ENCODE measurements around the gene TEX36. TPM values are rescaled to one million over a fixed set of nuclear protein-coding genes. Genes with fewer than 3 reads are reported as not detected.
A peak's percentile ranks its signal among the peaks of the same experiment; 100 is the strongest.
"Not testable (repeated sequence)": the region's sequence is repeated elsewhere in the genome, so short reads cannot be mapped to it uniquely, and the experiment has no call there.

TEX36 gene
- total and polyA plus RNA-seq, 2 of the 13 experiments (the other 11 are each of a cell fraction or from before 2014, with no cell fraction given): not detected

DNA sequence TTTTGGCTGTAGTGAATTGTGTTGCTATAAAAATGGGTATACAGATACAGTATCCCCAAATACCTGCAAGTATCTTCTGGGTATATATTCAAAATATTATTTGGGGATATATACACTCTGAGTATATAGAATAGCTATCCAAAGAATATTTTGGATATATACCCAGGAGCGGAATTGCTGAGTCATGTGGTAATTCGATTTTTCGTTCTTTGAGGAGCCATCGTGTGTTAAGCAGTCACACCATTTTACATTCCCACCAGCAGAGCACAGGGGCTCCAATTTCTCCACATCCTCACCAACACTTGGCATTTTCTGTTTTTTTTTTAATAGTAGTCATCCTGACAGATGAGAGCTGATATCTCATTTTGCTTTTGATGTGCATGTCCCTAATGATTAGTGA is 61.9 kb downstream of the TEX36 start (continued):
- TF ChIP-seq ZSCAN12 (CRISPR knock-in tag; IDR thresholded peaks at IDR 0.05) (no peak), MAFF (IDR thresholded peaks at IDR 0.05; ENCODE audit: low read depth, low read length) (peak; percentile 46; the same call in 1 of the 2 replicates), ZNF652 (CRISPR knock-in tag; IDR thresholded peaks at IDR 0.05; ENCODE audit: borderline replicate concordance, low read depth) (no peak), SP5 (CRISPR knock-in tag; IDR thresholded peaks at IDR 0.05; ENCODE audit: borderline replicate concordance, low read depth) (no peak), NFKB2 (CRISPR knock-in tag; IDR thresholded peaks at IDR 0.05; ENCODE audit: borderline replicate concordance) (no peak)
- TF ChIP-seq, protein P1, sequence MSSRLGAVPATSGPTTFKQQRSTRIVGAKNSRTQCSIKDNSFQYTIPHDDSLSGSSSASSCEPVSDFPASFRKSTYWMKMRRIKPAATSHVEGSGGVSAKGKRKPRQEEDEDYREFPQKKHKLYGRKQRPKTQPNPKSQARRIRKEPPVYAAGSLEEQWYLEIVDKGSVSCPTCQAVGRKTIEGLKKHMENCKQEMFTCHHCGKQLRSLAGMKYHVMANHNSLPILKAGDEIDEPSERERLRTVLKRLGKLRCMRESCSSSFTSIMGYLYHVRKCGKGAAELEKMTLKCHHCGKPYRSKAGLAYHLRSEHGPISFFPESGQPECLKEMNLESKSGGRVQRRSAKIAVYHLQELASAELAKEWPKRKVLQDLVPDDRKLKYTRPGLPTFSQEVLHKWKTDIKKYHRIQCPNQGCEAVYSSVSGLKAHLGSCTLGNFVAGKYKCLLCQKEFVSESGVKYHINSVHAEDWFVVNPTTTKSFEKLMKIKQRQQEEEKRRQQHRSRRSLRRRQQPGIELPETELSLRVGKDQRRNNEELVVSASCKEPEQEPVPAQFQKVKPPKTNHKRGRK (CRISPR knock-in tag; IDR thresholded peaks at IDR 0.05): no peak

DNA sequence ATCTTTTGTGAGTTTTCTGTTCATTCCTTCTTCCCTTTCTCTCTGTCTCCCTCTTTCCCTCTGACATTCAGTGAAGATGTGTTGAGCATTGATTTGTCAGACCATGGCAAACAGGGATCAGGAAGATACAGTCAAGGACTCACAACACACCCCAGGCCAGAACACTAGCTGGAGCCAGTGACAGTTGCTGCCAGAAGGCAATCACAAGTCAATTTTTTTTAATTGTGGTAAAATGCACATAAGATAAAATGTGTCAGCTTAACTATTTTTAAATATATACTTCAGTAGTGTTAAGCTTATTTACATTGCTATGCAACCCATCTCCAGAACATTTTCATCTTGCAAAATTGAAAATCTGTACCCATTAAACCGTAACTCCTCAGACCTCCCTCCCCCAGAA is 62.6 kb downstream of the TEX36 start:
- WGBS (ENCODE audit: low lambda C conversion rate): 0% methylated on average over 1 of the region's 1 CpG
- TF ChIP-seq NFATC3 (CRISPR knock-in tag; IDR thresholded peaks at IDR 0.05) (no peak), MTA1 (CRISPR knock-in tag; IDR thresholded peaks at IDR 0.05; ENCODE audit: borderline replicate concordance) (no peak)
- Histone ChIP-seq H2AFZ (ENCODE audit: low read length) (no peak overlapping the region), H3K4me1 (ENCODE audit: insufficient read depth, low read length) (no peaks in the 10 kb centered on the region), H3K9me3 (ENCODE audit: low read length) (no peaks in the 10 kb centered on the region), H3K27me3 (ENCODE audit: control insufficient read depth in 1 of 2, insufficient read depth in 2 of 2, low read length in 2 of 2) (peaks cover 0 to 8% of the 10 kb centered on the region in 2 experiments; a peak in 1 of 5 replicates), H3K27ac (ENCODE audit: extremely low read length, insufficient read depth, low read length) (no peak overlapping the region), H3K36me3 (replicated peaks in 1 of 2; ENCODE audit: control insufficient read depth in 1 of 2, insufficient read depth in 2 of 2, low read length in 2 of 2) (no peaks in the 10 kb centered on the region), H3K79me2 (ENCODE audit: insufficient read depth, low read length) (no peaks in the 10 kb centered on the region), H4K20me1 (ENCODE audit: insufficient read depth, low read length) (no peaks in the 10 kb centered on the region), H3K9ac (ENCODE audit: insufficient read depth, low read depth, low read length) (no peak overlapping the region), H3K4me3 (replicated peaks in 1 of 3; ENCODE audit: insufficient read depth in 1 of 3, low read depth in 2 of 3, low read length in 3 of 3) (no peak overlapping the region), H3K4me2 (ENCODE audit: low read depth, low read length) (no peak overlapping the region)
- no peak for DNase-seq (ENCODE audit: low spot score)
- intact Hi-C loops (cut with micrococcal nuclease; ENCODE audit: unreplicated experiment) (no loop called here), in situ Hi-C loops (cut with HindIII; ENCODE audit: extremely low pct_ligation_motif_present, low pct_unique_long_range_greater_than_20kb) (no loop called here)
- no peak for ATAC-seq
- POLR2A ChIA-PET: no interaction called here
- FAIRE-seq: no peak
- BruUV-seq (replicated peaks): no TSS peak
- CTCF ChIA-PET (ENCODE audit: low intra/inter-chr PET ratio, low total read pairs): no interaction called here

DNA sequence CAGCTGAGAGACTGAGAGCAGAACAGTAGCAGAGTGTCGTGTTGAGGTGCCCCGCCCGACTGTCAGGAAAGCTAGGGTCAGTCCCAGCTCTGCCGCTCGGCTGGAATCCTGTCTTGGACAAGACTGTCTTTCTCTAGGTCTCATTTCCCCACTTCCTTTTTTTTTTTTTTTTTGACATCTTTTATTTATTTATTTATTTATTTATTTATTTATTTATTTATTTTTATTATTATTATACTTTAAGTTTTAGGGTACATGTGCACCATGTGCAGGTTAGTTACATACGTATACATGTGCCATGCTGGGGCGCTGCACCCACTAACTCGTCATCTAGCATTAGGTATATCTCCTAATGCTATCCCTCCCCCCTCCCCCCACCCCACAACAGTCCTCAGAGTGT is 69.9 kb downstream of the TEX36 start:
- H3K27ac ChIP-seq (ENCODE audit: extremely low read length, insufficient read depth, low read length); POLR2A ChIA-PET; H3K9me3 ChIP-seq (ENCODE audit: low read length); DNase-seq (ENCODE audit: low spot score); H3K36me3 ChIP-seq (replicated peaks in 1 of 2; ENCODE audit: control insufficient read depth in 1 of 2, insufficient read depth in 2 of 2, low read length in 2 of 2); H3K27me3 ChIP-seq (ENCODE audit: control insufficient read depth in 1 of 2, insufficient read depth in 2 of 2, low read length in 2 of 2); H3K4me2 ChIP-seq (ENCODE audit: low read depth, low read length); H3K9ac ChIP-seq (ENCODE audit: insufficient read depth, low read depth, low read length); intact Hi-C loops (cut with micrococcal nuclease; ENCODE audit: unreplicated experiment); H2AFZ ChIP-seq (ENCODE audit: low read length); BruUV-seq (replicated peaks); H3K4me1 ChIP-seq (ENCODE audit: insufficient read depth, low read length); H3K79me2 ChIP-seq (ENCODE audit: insufficient read depth, low read length); CTCF ChIA-PET (ENCODE audit: low intra/inter-chr PET ratio, low total read pairs); H3K4me3 ChIP-seq (replicated peaks in 1 of 3; ENCODE audit: insufficient read depth in 1 of 3, low read depth in 2 of 3, low read length in 3 of 3); ATAC-seq; in situ Hi-C loops (cut with HindIII; ENCODE audit: extremely low pct_ligation_motif_present, low pct_unique_long_range_greater_than_20kb); H4K20me1 ChIP-seq (ENCODE audit: insufficient read depth, low read length); FAIRE-seq: not testable (repeated sequence)
- WGBS (ENCODE audit: low lambda C conversion rate): 73% methylated on average over 8 of the region's 8 CpGs

All from HepG2 (cell line).